IMR-90 (cell line): ENCODE results near the gene TGM5. TPM values are rescaled to one million over a fixed set of nuclear protein-coding genes. Genes with fewer than 3 reads are reported as not detected.

Experiments
- ATAC-seq: fragments of 200-7000 bp; cut with Tn5 transposase; 2 replicates; pipeline ENCODE4 v1.9.1; 2020; ENCODE audit warnings: low read depth, mild to moderate bottlenecking, moderate library complexity
- BruUV-seq: library from RNA; stranded (reverse); fragments of 400-500 nt; replicated peaks from 2 replicates; lab custom pipeline; 2021; lab: Mats Ljungman, UMichigan
- CTCF ChIA-PET: fragments of 300-600 bp; formaldehyde crosslinking; extraction: SDS; loops from one replicate; lab custom pipeline; 2021; ENCODE audit warnings: antibody characterized with exemption; lab: Yijun Ruan, JAX
- POLR2A ChIA-PET: fragments of 300-600 bp; sonication (Branson Sonifier 250); formaldehyde crosslinking; loops from one replicate; lab custom pipeline; 2022; ENCODE audit warnings: antibody characterized with exemption; ENCODE audit not compliant: unreplicated experiment; lab: Charles Lee
- DNase-seq: peaks from one replicate; pipeline ENCODE4 v3.0.0; 2013
- H2AFZ ChIP-seq: replicated peaks from 2 replicates; pipeline ENCODE3; 2013; ENCODE audit warnings: low read length, mild to moderate bottlenecking; ENCODE audit not compliant: poor library complexity
- H2AK5ac ChIP-seq: 2 replicates; pipeline ENCODE4 v1.6.1; 2013; ENCODE audit warnings: low read depth, low read length, inconsistent platforms
- H2AK9ac ChIP-seq: replicated peaks from 2 replicates; pipeline ENCODE3; 2013; ENCODE audit warnings: mild to moderate bottlenecking, low read depth, low read length, moderate library complexity; ENCODE audit not compliant: poor library complexity
- H2BK120ac ChIP-seq: 2 replicates; pipeline ENCODE4 v1.6.1; 2013; ENCODE audit warnings: low read depth, low read length, inconsistent platforms
- H2BK15ac ChIP-seq: 3 replicates; pipeline ENCODE4 v1.6.1; 2013; ENCODE audit warnings: low read depth, low read length, inconsistent platforms
- H2BK20ac ChIP-seq: 2 replicates; pipeline ENCODE4 v1.6.1; 2013; ENCODE audit warnings: low read depth, mild to moderate bottlenecking, inconsistent platforms, low read length, moderate library complexity
- H2BK5ac ChIP-seq: 2 replicates; pipeline ENCODE4 v1.6.1; 2013; ENCODE audit warnings: mild to moderate bottlenecking, low read depth, low read length, inconsistent platforms; ENCODE audit not compliant: poor library complexity, severe bottlenecking
- H3K14ac ChIP-seq: replicated peaks from 2 replicates; pipeline ENCODE4 v1.6.1; 2013; ENCODE audit warnings: low read depth, low read length, inconsistent platforms
- H3K18ac ChIP-seq: 2 replicates; pipeline ENCODE4 v1.6.1; 2013; ENCODE audit warnings: low read depth, low read length, control low read depth
- H3K23ac ChIP-seq: 2 replicates; pipeline ENCODE4 v1.6.1; 2013; ENCODE audit warnings: low read depth, low read length, inconsistent platforms
- H3K27ac ChIP-seq: 2 replicates; pipeline ENCODE4 v1.5.1; 2013; ENCODE audit warnings: mild to moderate bottlenecking, control low read depth, low read length; ENCODE audit not compliant: insufficient read depth
- H3K27me3 ChIP-seq: 2 replicates; pipeline ENCODE4 v1.6.1; 2013; ENCODE audit warnings: low read length; ENCODE audit not compliant: control insufficient read depth, insufficient read depth
- H3K36me3 ChIP-seq: 2 replicates; pipeline ENCODE4 v1.6.1; 2013; ENCODE audit warnings: low read length, mixed read lengths; ENCODE audit not compliant: control insufficient read depth, insufficient read depth
- H3K4ac ChIP-seq: 2 replicates; pipeline ENCODE4 v1.6.1; 2013; ENCODE audit warnings: low read depth, low read length, inconsistent platforms
- H3K4me1 ChIP-seq: 2 replicates; pipeline ENCODE4 v1.6.1; 2013; ENCODE audit warnings: low read length, mixed read lengths; ENCODE audit not compliant: control insufficient read depth, insufficient read depth
- H3K4me2 ChIP-seq: 2 replicates; pipeline ENCODE4 v1.6.1; 2013; ENCODE audit warnings: low read depth, mild to moderate bottlenecking, control low read depth, low read length, moderate library complexity
- H3K4me3 ChIP-seq: 2 replicates; pipeline ENCODE4 v1.5.1; 2013; ENCODE audit warnings: low read depth, mild to moderate bottlenecking, control low read depth, low read length, moderate library complexity; ENCODE audit not compliant: insufficient read depth
- H3K56ac ChIP-seq: 2 replicates; pipeline ENCODE4 v1.6.1; 2013; ENCODE audit warnings: low read length, inconsistent platforms; ENCODE audit not compliant: insufficient read depth; ENCODE audit errors: extremely low read depth
- H3K79me1 ChIP-seq, 2 experiments: 2 replicates each; pipeline ENCODE4 v1.6.1; 2013; ENCODE audit warnings: low read length in 2 of 2, inconsistent platforms in 1 of 2, low read depth in 1 of 2
- H3K9ac ChIP-seq: 2 replicates; pipeline ENCODE4 v1.6.1; 2013; ENCODE audit warnings: low read depth, low read length, control low read depth
- H3K9me1 ChIP-seq: 2 replicates; pipeline ENCODE4 v1.6.1; 2013; ENCODE audit warnings: low read length, inconsistent platforms; ENCODE audit not compliant: insufficient read depth
- H3K9me3 ChIP-seq: 2 replicates; pipeline ENCODE4 v1.6.1; 2013; ENCODE audit warnings: low read length; ENCODE audit not compliant: control insufficient read depth, insufficient read depth
- H4K20me1 ChIP-seq: 2 replicates; pipeline ENCODE4 v1.6.1; 2013; ENCODE audit warnings: low read length, inconsistent platforms; ENCODE audit not compliant: insufficient read depth
- H4K5ac ChIP-seq: 2 replicates; pipeline ENCODE4 v1.6.1; 2013; ENCODE audit warnings: mild to moderate bottlenecking, low read depth, low read length, control low read depth
- H4K8ac ChIP-seq, 2 experiments: 2 replicates each; pipeline ENCODE4 v1.6.1; 2013; ENCODE audit warnings: low read depth in 2 of 2, low read length in 2 of 2, control low read depth in 1 of 2, inconsistent platforms in 1 of 2
- H4K91ac ChIP-seq: 2 replicates; pipeline ENCODE4 v1.6.1; 2013; ENCODE audit warnings: low read depth, low read length, inconsistent platforms; ENCODE audit not compliant: insufficient read depth
- BHLHE40 ChIP-seq: fragments of 150-350 bp; IDR thresholded peaks from 2 replicates; pipeline ENCODE4 v1.6.1; 2016; ENCODE audit warnings: mild to moderate bottlenecking, low read depth, low read length
- CEBPB ChIP-seq: IDR thresholded peaks from 2 replicates; pipeline ENCODE4 v1.6.1; 2012; ENCODE audit warnings: low read depth, low read length, improper control_type of control experiment
- CHD1 ChIP-seq: IDR thresholded peaks from 2 replicates; pipeline ENCODE4 v1.6.1; 2012; ENCODE audit warnings: low read depth, low read length, improper control_type of control experiment
- CTCF ChIP-seq: conservative IDR thresholded peaks from 2 replicates; pipeline ENCODE4 v1.5.1; 2012; ENCODE audit warnings: mild to moderate bottlenecking, low read depth, low read length, improper control_type of control experiment
- ELK1 ChIP-seq: fragments of 150-350 bp; IDR thresholded peaks from 2 replicates; pipeline ENCODE4 v1.6.1; 2016; ENCODE audit warnings: low read depth, mild to moderate bottlenecking, low read length, moderate library complexity, borderline replicate concordance
- FOS ChIP-seq: fragments of 150-350 bp; IDR thresholded peaks from 2 replicates; pipeline ENCODE4 v1.6.1; 2016; ENCODE audit warnings: low read depth, low read length
- MAFK ChIP-seq: IDR thresholded peaks from 2 replicates; pipeline ENCODE4 v1.6.1; 2012; ENCODE audit warnings: low read depth, low read length, improper control_type of control experiment
- MAZ ChIP-seq: IDR thresholded peaks from 2 replicates; pipeline ENCODE4 v1.6.1; 2012; ENCODE audit warnings: low read depth, mild to moderate bottlenecking, low read length, improper control_type of control experiment, moderate library complexity, borderline replicate concordance
- MXI1 ChIP-seq: IDR thresholded peaks from 2 replicates; pipeline ENCODE4 v1.6.1; 2012; ENCODE audit warnings: low read depth, mild to moderate bottlenecking, low read length, moderate library complexity, borderline replicate concordance
- NFE2L2 ChIP-seq: fragments of 150-350 bp; IDR thresholded peaks from 2 replicates; pipeline ENCODE4 v1.6.1; 2016; ENCODE audit warnings: low read depth, mild to moderate bottlenecking, low read length
- POLR2A ChIP-seq: IDR thresholded peaks from 2 replicates; pipeline ENCODE4 v1.6.1; 2012; ENCODE audit warnings: mild to moderate bottlenecking, low read depth, low read length
- RAD21 ChIP-seq: IDR thresholded peaks from 2 replicates; pipeline ENCODE4 v1.6.1; 2012; ENCODE audit warnings: low read length, improper control_type of control experiment
- RCOR1 ChIP-seq: IDR thresholded peaks from 2 replicates; pipeline ENCODE4 v1.6.1; 2012; ENCODE audit warnings: mild to moderate bottlenecking, low read length, improper control_type of control experiment; ENCODE audit not compliant: insufficient replicate concordance
- RFX5 ChIP-seq: IDR thresholded peaks from 2 replicates; pipeline ENCODE4 v1.8.0; 2012; ENCODE audit warnings: low read depth, mild to moderate bottlenecking, low read length, moderate library complexity
- SMC3 ChIP-seq: fragments of 150-350 bp; IDR thresholded peaks from 2 replicates; pipeline ENCODE4 v1.6.1; 2016; ENCODE audit warnings: low read depth, mild to moderate bottlenecking, antibody characterized with exemption, low read length, moderate library complexity
- USF2 ChIP-seq: fragments of 150-350 bp; IDR thresholded peaks from 2 replicates; pipeline ENCODE4 v1.6.1; 2017; ENCODE audit warnings: mild to moderate bottlenecking, antibody characterized with exemption, low read length, low read depth
- WGBS, 2 experiments: methylation state at CpG; one replicate each; pipeline versions ENCODE4 v1.1.5 to v1.1.7; 2013; ENCODE audit warnings: missing lambda C conversion rate in 2 of 2; ENCODE audit not compliant: insufficient read length in 1 of 2; ENCODE audit errors: extremely low coverage in 2 of 2; 5-methylcytosine and 5-hydroxymethylcytosine counted together
- dilution Hi-C: fragments of 300-500 bp; cut with HindIII; formaldehyde crosslinking; loops from one replicate; pipeline ENCODE4 v1.14.3; 2018; ENCODE audit warnings: low sequenced_read_pairs; ENCODE audit not compliant: unreplicated experiment
- in situ Hi-C: fragments of 300-500 bp; cut with MboI; formaldehyde crosslinking; loops from 3 replicates; pipeline ENCODE4 v1.14.3; 2019; ENCODE audit warnings: low sequenced_read_pairs, inconsistent platforms, mixed read lengths
- intact Hi-C: fragments of 100-400 bp; cut with micrococcal nuclease; formaldehyde crosslinking; loops from 2 replicates; pipeline ENCODE4 v1.10.0; 2022
- polyA plus RNA-seq, 3 experiments: library from polyadenylated mRNA; depleted of rRNA; stranded (reverse); fragments of >200 nt; gene quantifications; 2 replicates each; pipeline ENCODE4 v1.2.3, GENCODE V29; 2012; ENCODE audit warnings: low replicate concordance in 1 of 3
- total RNA-seq: library from RNA; depleted of rRNA; stranded (reverse); fragments of >200 nt; gene quantifications from 2 replicates; pipeline ENCODE4 v1.2.3, GENCODE V29; 2012

The TGM5 gene
- total and polyA plus RNA-seq, 2 of the 4 experiments (the other 2 are of a cell fraction) = not detected

DNA sequence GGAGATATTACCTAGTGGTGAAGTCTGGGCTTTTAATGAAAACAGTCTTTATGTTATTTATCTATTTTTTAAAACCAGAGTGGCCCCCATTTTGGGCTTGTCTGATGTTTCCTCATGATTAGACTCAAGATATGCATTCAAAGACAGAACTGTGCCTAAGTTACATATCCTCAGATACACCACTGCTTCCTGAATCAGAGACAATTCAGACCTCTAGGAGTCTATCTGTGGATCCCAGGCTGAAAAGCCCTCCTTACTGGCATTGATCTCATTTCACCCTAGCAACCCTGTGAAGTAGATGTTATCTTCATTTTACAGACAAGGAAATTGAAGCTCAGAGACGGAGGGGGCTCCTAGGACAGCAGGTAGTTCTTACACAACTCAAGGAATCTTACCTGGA, 16.8 kb upstream of the TGM5 start:
- Histone ChIP-seq H4K8ac (no peak overlapping the region), H3K9me3 (no peaks in the 10 kb centered on the region), H2AK9ac (no peak overlapping the region), H4K5ac (no peak overlapping the region), H3K27me3 (peaks cover 56% of the 10 kb centered on the region), H2AK5ac (no peak overlapping the region), H2BK15ac (no peak overlapping the region), H3K14ac (no peak overlapping the region), H2BK20ac (no peak overlapping the region), H4K20me1 (no peaks in the 10 kb centered on the region), H2BK5ac (no peak overlapping the region), H2AFZ (no peak overlapping the region), H3K4ac (no peak overlapping the region), H3K36me3 (no peaks in the 10 kb centered on the region), H3K4me1 (peaks cover 1% of the 10 kb centered on the region; the same call in 1 of the 2 replicates), H3K9me1 (no peaks in the 10 kb centered on the region), H3K27ac (no peak overlapping the region), H3K18ac (no peak overlapping the region), H3K4me3 (no peak overlapping the region), H4K91ac (no peak overlapping the region), H2BK120ac (no peak overlapping the region), H3K4me2 (no peak overlapping the region), H3K79me1 (no peaks in the 10 kb centered on the region), H3K9ac (no peak overlapping the region), H3K23ac (no peak overlapping the region), H3K56ac (no peak overlapping the region)
- BruUV-seq = no TSS peak
- DNase-seq (no peak), ATAC-seq (no peak)
- ChIA-PET CTCF (no interaction called here), POLR2A (no interaction called here)
- TF ChIP-seq POLR2A (no peak), RFX5 (no peak), MAZ (no peak), CHD1 (no peak), MXI1 (no peak), NFE2L2 (no peak), ELK1 (no peak), MAFK (no peak), SMC3 (no peak), RAD21 (no peak), CTCF (no peak), FOS (no peak), CEBPB (no peak), USF2 (no peak), RCOR1 (no peak), BHLHE40 (no peak)
- in situ Hi-C loops = loop anchor here (5.0 kb wide), 1 partner anchor 96 kb away; the partner anchor contains the start of gene CCNDBP1
- intact Hi-C loops = no loop called here
- 60% methylated on average over 1 of the region's 1 CpG; no CpG with 5 or more reads in 1 of the 2 experiments for WGBS, 2 experiments
- dilution Hi-C loops = no loop called here
